K562 (cell line): Measurements from ENCODE around the gene DDX39A. TPM values are rescaled to one million over a fixed set of nuclear protein-coding genes. Genes with fewer than 3 reads are reported as not detected.
A peak's percentile ranks its signal among the peaks of the same experiment; 100 is the strongest.

ENCODE experiments used
- BCOR ChIP-seq: fragments of 450-650 bp; IDR thresholded peaks from 2 replicates; pipeline ENCODE4 v1.6.1; 2016
- ILK ChIP-seq: fragments of 450-650 bp; IDR thresholded peaks from 2 replicates; pipeline ENCODE4 v1.6.1; 2016; ENCODE audit warnings: missing genetic modification characterization, low read depth, mild to moderate bottlenecking, missing compliant biosample characterization, moderate library complexity, borderline replicate concordance
- MED1 ChIP-seq: sonication (generic); formaldehyde crosslinking; IDR thresholded peaks from 2 replicates; pipeline ENCODE4 v1.8.1; 2023; ENCODE audit warnings: missing genetic modification reagents, borderline replicate concordance
- MEF2D ChIP-seq: conservative IDR thresholded peaks from 2 replicates; pipeline ENCODE4 v1.6.1; 2016; ENCODE audit warnings: low read depth, missing genetic modification characterization, missing compliant biosample characterization
- MEIS2 ChIP-seq: fragments of 450-650 bp; IDR thresholded peaks from 2 replicates; pipeline ENCODE4 v1.6.1; 2014; ENCODE audit warnings: mild to moderate bottlenecking; ENCODE audit not compliant: partially characterized antibody
- MTA3 ChIP-seq: fragments of 450-650 bp; formaldehyde crosslinking; IDR thresholded peaks from 2 replicates; pipeline ENCODE4 v1.6.1; 2017; ENCODE audit warnings: mild to moderate bottlenecking, borderline replicate concordance
- SMARCA5 ChIP-seq: fragments of 450-650 bp; IDR thresholded peaks from 2 replicates; pipeline ENCODE4 v1.6.1; 2016
- SP1 ChIP-seq: sonication (generic); formaldehyde crosslinking; IDR thresholded peaks from 2 replicates; pipeline ENCODE4 v1.8.1; 2022; ENCODE audit warnings: mild to moderate bottlenecking, missing genetic modification reagents
- polyA plus RNA-seq, 8 experiments: library from polyadenylated mRNA; depleted of rRNA in 4 of 8; stranded (reverse) in 5 of 8; unstranded in 3 of 8; fragments of >200 nt; fragmentation: Nextera tagmentation in 2 of 8; fragmentation: Illumina TruSeq in 1 of 8; extraction: Ambion mirVana in 2 of 8; extraction: Trizol in 1 of 8; gene quantifications; 2 replicates each; pipeline versions ENCODE4 v1.2.1 to v1.2.3, GENCODE V29; 2011 to 2014; ENCODE audit warnings: inconsistent platforms in 1 of 8, missing spikeins in 1 of 8
- total RNA-seq, 7 experiments: library from RNA; depleted of rRNA in 6 of 7; stranded (reverse); fragments of >200 nt in 6 of 7; fragmentation: Illumina TruSeq in 2 of 7; extraction: Trizol in 2 of 7; gene quantifications; 2 replicates each; pipeline versions ENCODE4 v1.2.1 to v1.2.3, GENCODE V29; 2011 to 2021; ENCODE audit warnings: low replicate concordance in 1 of 7
- TF ChIP-seq, protein P1 (sequence below), 2 experiments: IDR thresholded peaks in 1 of 2; conservative IDR thresholded peaks in 1 of 2; 2 replicates each; pipeline ENCODE4 v1.6.1; 2016; ENCODE audit warnings: low read depth in 2 of 2, mild to moderate bottlenecking in 1 of 2, missing compliant biosample characterization in 1 of 2, missing genetic modification characterization in 1 of 2, moderate library complexity in 1 of 2
- TF ChIP-seq, protein P2 (sequence below): fragments of 450-650 bp; conservative IDR thresholded peaks from 2 replicates; pipeline ENCODE4 v1.6.1; 2016; ENCODE audit warnings: missing genetic modification characterization, low read depth, mild to moderate bottlenecking, missing compliant biosample characterization, moderate library complexity
- TF ChIP-seq, protein P3 (sequence below): sonication (generic); formaldehyde crosslinking; IDR thresholded peaks from 2 replicates; pipeline ENCODE4 v1.8.1; 2023; ENCODE audit warnings: mild to moderate bottlenecking, missing genetic modification reagents
- TF ChIP-seq, protein P4 (sequence below), 2 experiments: fragments of 450-650 bp in 1 of 2; sonication (generic) in 1 of 2; formaldehyde crosslinking in 1 of 2; IDR thresholded peaks; 2 replicates each; pipeline versions ENCODE4 v1.7.1 to v1.9.0; 2016 to 2022; ENCODE audit warnings: inconsistent platforms in 1 of 2, mild to moderate bottlenecking in 1 of 2, missing genetic modification reagents in 1 of 2

The DDX39A gene
- total and polyA plus RNA-seq, 9 of the 15 experiments (the other 6 are each of a cell fraction or from before 2014, with no cell fraction given): 90.3 to 250 (median 188) TPM

DNA sequence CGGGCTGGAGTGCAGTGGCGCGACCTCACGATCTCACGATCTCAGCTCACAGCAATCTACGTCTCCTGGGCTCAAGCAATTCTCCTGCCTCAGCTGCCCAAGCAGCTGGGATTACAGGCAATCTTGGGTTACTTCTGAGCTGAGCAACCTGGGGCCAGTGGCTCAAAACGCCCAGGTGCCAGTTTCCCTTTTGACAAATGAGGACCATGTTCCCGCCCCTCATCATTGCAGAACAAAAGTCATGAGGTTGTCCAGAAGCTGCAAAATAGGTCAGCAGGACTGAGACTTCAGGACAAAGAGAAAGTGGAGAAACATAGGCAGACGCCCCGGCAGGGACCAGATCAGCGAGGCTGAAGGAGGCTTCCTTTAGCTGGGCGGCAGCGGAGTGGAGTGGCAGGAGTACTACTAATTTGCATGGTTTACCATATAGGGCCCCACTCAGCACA, 41.2 kb downstream of the DDX39A start (continued):
- TF ChIP-seq SMARCA5: peak; percentile 34; the same call in 1 of the 2 replicates
- TF ChIP-seq, protein P1, sequence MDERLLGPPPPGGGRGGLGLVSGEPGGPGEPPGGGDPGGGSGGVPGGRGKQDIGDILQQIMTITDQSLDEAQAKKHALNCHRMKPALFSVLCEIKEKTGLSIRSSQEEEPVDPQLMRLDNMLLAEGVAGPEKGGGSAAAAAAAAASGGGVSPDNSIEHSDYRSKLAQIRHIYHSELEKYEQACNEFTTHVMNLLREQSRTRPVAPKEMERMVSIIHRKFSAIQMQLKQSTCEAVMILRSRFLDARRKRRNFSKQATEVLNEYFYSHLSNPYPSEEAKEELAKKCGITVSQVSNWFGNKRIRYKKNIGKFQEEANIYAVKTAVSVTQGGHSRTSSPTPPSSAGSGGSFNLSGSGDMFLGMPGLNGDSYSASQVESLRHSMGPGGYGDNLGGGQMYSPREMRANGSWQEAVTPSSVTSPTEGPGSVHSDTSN (CRISPR knock-in tag; IDR thresholded peaks at IDR 0.05; ENCODE audit: low read depth): no peak
- TF ChIP-seq, protein P1 (tag; conservative IDR thresholded peaks at IDR 0.05; ENCODE audit: low read depth): peak; percentile 64
- TF ChIP-seq MEF2D (tag): no peak
- TF ChIP-seq MTA3: peak; percentile 42; the same call in 1 of the 2 replicates
- TF ChIP-seq ILK (tag): no peak
- peak; percentile 63 for TF ChIP-seq MEIS2
- TF ChIP-seq SP1 (CRISPR knock-in tag): 0 out of 2 replicates have a peak, but pooled peaks have one; percentile 22
- TF ChIP-seq, protein P2, sequence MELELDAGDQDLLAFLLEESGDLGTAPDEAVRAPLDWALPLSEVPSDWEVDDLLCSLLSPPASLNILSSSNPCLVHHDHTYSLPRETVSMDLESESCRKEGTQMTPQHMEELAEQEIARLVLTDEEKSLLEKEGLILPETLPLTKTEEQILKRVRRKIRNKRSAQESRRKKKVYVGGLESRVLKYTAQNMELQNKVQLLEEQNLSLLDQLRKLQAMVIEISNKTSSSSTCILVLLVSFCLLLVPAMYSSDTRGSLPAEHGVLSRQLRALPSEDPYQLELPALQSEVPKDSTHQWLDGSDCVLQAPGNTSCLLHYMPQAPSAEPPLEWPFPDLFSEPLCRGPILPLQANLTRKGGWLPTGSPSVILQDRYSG (tag): no peak
- no peak for TF ChIP-seq MED1 (CRISPR knock-in tag)
- TF ChIP-seq, protein P3, sequence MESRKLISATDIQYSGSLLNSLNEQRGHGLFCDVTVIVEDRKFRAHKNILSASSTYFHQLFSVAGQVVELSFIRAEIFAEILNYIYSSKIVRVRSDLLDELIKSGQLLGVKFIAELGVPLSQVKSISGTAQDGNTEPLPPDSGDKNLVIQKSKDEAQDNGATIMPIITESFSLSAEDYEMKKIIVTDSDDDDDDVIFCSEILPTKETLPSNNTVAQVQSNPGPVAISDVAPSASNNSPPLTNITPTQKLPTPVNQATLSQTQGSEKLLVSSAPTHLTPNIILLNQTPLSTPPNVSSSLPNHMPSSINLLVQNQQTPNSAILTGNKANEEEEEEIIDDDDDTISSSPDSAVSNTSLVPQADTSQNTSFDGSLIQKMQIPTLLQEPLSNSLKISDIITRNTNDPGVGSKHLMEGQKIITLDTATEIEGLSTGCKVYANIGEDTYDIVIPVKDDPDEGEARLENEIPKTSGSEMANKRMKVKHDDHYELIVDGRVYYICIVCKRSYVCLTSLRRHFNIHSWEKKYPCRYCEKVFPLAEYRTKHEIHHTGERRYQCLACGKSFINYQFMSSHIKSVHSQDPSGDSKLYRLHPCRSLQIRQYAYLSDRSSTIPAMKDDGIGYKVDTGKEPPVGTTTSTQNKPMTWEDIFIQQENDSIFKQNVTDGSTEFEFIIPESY (CRISPR knock-in tag): peak; percentile 56; the same call in 1 of the 2 replicates
- peak; percentile 10; the same call in 1 of the 2 replicates for TF ChIP-seq BCOR
- TF ChIP-seq, protein P4, sequence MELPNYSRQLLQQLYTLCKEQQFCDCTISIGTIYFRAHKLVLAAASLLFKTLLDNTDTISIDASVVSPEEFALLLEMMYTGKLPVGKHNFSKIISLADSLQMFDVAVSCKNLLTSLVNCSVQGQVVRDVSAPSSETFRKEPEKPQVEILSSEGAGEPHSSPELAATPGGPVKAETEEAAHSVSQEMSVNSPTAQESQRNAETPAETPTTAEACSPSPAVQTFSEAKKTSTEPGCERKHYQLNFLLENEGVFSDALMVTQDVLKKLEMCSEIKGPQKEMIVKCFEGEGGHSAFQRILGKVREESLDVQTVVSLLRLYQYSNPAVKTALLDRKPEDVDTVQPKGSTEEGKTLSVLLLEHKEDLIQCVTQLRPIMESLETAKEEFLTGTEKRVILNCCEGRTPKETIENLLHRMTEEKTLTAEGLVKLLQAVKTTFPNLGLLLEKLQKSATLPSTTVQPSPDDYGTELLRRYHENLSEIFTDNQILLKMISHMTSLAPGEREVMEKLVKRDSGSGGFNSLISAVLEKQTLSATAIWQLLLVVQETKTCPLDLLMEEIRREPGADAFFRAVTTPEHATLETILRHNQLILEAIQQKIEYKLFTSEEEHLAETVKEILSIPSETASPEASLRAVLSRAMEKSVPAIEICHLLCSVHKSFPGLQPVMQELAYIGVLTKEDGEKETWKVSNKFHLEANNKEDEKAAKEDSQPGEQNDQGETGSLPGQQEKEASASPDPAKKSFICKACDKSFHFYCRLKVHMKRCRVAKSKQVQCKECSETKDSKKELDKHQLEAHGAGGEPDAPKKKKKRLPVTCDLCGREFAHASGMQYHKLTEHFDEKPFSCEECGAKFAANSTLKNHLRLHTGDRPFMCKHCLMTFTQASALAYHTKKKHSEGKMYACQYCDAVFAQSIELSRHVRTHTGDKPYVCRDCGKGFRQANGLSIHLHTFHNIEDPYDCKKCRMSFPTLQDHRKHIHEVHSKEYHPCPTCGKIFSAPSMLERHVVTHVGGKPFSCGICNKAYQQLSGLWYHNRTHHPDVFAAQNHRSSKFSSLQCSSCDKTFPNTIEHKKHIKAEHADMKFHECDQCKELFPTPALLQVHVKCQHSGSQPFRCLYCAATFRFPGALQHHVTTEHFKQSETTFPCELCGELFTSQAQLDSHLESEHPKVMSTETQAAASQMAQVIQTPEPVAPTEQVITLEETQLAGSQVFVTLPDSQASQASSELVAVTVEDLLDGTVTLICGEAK (IDR thresholded peaks at IDR 0.05): peak; percentile 36; the same call in 1 of the 2 replicates
- TF ChIP-seq, protein P4 (CRISPR knock-in tag; IDR thresholded peaks at IDR 0.05): no peak
